Measurements from ENCODE around the gene GGT1.
"Not testable (repeated sequence)": the region's sequence is repeated elsewhere in the genome, so short reads cannot be mapped to it uniquely, and the experiment has no call there.

Gene GGT1

DNA sequence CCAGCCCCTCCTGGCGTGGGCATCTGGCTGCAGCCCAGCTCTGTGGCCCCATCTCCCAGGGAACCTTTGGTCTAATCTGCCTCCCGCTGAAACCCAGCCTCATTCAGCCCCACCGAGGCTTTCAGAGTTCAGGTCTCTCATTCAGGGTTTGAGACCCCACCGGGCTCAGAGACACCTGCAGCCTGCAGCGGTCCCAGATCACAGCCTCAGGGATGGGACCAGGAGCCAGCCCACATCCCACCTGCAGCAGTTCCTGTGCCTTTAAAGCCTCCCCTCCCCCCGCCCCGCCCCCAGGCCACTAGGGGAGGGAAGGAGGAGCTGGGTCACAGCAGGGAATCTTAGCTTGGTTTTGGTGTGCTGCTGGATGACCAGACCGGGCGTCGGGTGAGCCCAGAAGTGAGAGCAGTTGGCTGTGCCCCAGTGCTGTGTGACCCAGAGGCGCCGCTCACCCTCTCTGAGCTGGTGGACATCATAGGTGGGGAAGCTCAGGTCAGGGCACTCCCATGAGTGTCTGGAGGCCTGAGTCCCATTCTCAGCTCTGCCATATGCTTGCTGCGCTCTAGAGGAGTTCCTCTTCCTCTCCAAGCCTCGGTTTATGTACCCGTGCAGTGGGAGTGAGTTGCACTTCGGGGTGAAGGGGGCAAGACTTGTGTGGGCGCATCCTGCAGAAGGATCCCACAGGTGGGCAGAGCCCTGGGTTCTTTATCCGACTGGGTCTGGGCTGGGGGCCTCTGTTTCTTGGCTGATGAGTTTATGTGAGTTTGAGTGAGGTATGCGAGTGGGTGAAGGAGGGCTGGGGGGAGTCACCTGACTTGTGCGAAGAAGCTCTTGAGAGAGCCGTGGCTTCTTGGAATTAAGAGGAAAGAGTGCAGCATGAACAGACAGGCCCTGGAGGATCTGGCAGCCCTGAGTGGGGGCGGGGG is at the start of gene GGT1:
GGT1 (plus strand) TSS at position 347 of the 923 bp plus-strand sequence. CDS start 7,889 bp downstream, outside the sequence.
- DNase-seq (ENCODE audit: low spot score): not testable (repeated sequence)

GRCh38 chr22:24553597-24554312 is 49.2 kb upstream of the GGT1 start:
- DNase-seq (ENCODE audit: low spot score): no peak

GRCh38 chr22:24554313-24555164 is 48.5 kb upstream of the GGT1 start, which contains the start of gene GUCD1:
Gene GUCD1, minus strand, starts transcription at chr22:24555138. Its CDS starts 147 bp downstream, at chr22:24554991.
- DNase-seq (ENCODE audit: low spot score): no peak

DNA sequence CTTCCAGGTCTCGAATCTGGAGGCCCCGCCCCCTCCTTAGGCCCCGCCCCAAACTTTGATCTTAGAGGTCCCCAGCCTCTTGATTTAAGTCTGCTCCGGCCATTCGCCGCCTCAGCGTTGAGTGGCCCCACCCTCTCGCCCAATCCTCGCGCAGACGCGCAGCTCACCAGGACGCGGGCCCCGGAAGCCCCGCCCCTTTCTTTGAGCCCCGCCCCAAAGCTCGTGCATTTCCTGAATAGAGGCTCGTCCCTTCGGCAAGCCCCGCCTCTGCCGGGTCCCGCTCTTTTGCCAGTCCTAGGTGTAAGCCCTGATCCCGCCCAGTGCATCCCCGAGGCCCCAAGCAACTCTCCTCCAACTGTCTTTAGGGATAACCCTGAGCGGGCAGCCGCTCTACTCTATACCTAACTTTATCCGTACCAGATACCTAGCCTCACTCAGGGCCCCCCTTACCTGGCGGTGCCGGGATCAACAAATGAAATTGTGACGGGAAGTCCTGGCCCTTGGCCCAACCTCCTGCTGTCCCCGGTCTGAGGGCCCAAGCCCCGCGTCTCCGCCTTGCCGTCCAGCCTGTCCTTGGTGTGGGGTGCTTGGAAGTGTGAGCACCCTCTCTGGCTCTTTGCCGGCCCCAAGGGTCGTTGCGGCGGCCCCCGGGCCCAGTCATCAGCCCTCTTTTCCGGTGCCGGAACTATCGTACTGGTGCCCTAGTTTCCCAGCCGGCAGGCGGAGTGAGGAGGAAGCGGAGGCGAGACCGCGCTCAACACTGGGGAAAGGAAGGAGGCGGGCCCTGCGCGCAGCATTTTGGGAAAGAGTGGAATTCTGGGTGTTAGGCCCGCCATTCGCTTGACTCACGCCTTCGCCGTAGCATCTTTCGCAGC is 47.6 kb upstream of the GGT1 start, which contains the start of gene SNRPD3:
SNRPD3 (plus strand) TSS at position 835 of the 875 bp plus-strand sequence. CDS start 1,676 bp downstream, outside the sequence.
- peak; percentile 99 for DNase-seq (ENCODE audit: low spot score)

DNA sequence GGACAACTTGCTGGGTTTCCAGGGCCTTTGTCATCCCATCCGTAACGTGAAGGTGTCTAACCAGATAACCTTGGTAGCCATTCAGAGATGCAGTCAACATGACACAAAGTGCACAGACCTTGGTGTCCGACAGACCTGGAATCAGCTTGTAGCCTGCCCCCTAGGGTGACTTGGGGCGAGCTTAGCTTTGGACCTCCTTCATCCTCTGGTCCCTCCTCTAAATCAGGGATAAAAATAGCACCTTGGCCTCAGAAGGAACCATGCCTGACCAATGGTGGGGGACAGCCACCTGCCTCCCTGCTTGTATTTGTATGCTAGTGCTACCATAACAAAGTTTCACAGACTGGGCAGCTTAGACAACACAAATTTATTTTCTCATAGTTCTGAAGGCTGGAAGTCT is 43.5 kb upstream of the GGT1 start:
- DNase-seq (ENCODE audit: low spot score): no peak

- DNase-seq (ENCODE audit: low spot score): no peak
These were observed 39.7 kb upstream of the GGT1 start for GRCh38 chr22:24563246-24563645.

GRCh38 chr22:24564376-24565058 is 38.5 kb upstream of the GGT1 start:
- no peak for DNase-seq (ENCODE audit: low spot score)

GRCh38 chr22:24565077-24565476 is 37.9 kb upstream of the GGT1 start:
- no peak for DNase-seq (ENCODE audit: low spot score)

- DNase-seq (ENCODE audit: low spot score): no peak
These were observed 36.0 kb upstream of the GGT1 start for GRCh38 chr22:24566899-24567511.

DNA sequence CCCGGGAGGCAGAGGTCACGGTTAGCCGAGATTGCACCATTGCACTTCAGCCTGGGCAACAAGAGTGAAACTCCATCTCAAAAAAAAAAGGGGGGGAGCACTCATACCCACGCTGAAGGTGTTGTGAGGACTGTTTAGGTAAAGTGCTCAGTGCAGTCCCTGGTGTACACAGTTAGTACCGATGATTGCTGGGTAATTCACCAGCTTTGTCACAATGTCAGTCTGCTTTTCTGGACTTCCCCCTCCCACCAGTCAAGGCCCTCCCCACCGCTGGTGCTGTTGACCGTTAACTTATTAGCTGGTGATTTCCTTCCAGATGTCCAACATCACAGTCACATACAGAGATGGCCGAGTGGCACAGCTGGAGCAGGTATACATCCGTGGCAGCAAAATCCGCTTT is 35.3 kb upstream of the GGT1 start:
- DNase-seq (ENCODE audit: low spot score): no peak

DNA sequence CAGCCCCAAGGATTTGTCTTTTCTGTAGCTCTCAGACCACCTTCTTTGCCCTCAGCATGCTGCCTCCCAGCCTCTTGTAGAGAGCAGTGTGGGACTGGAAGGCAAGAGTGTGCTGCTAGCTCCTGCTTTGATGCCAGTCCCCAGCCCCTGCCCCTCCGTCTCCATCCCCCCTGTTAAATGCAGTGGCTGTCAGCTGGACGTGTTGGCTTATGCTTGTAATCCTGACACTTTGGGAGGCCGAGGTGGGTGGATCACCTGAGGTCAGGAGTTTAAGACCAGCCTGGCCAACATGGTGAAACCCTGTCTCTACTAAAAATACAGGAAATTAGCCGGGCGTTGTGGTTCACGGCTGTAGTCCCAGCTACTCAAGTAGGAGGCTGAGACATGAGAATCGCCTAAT is 31.7 kb upstream of the GGT1 start:
- no peak for DNase-seq (ENCODE audit: low spot score)

DNA sequence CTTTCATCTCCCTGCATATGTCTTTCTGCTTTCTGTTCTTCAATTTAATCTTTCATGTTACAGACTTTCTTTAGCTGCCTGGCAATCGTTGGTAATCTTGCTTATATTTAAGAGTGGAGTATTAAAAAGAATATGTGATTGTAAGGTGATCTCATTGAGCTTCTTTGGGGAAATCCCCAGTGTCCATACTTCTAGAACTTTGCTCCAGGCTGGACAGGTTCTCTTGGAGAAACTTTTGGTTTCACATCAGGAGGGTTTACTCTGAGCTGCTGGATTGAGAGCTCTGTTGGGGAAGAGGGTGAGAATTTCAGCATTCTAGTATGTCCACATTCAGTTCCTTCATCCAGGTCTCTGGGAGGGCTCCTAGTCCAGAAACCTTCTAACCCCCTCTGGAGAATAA is 26.2 kb upstream of the GGT1 start:
- DNase-seq (ENCODE audit: low spot score): no peak

- DNase-seq (ENCODE audit: low spot score): no peak
These were observed 24.4 kb upstream of the GGT1 start for GRCh38 chr22:24578355-24579257.

- no peak for DNase-seq (ENCODE audit: low spot score)
These were observed 23.8 kb upstream of the GGT1 start for GRCh38 chr22:24579258-24579601.

- DNase-seq (ENCODE audit: low spot score): no peak
These were observed 22.7 kb upstream of the GGT1 start for GRCh38 chr22:24580276-24580675.

- no peak for DNase-seq (ENCODE audit: low spot score)
These were observed 20.8 kb upstream of the GGT1 start for GRCh38 chr22:24582056-24582814.

DNA sequence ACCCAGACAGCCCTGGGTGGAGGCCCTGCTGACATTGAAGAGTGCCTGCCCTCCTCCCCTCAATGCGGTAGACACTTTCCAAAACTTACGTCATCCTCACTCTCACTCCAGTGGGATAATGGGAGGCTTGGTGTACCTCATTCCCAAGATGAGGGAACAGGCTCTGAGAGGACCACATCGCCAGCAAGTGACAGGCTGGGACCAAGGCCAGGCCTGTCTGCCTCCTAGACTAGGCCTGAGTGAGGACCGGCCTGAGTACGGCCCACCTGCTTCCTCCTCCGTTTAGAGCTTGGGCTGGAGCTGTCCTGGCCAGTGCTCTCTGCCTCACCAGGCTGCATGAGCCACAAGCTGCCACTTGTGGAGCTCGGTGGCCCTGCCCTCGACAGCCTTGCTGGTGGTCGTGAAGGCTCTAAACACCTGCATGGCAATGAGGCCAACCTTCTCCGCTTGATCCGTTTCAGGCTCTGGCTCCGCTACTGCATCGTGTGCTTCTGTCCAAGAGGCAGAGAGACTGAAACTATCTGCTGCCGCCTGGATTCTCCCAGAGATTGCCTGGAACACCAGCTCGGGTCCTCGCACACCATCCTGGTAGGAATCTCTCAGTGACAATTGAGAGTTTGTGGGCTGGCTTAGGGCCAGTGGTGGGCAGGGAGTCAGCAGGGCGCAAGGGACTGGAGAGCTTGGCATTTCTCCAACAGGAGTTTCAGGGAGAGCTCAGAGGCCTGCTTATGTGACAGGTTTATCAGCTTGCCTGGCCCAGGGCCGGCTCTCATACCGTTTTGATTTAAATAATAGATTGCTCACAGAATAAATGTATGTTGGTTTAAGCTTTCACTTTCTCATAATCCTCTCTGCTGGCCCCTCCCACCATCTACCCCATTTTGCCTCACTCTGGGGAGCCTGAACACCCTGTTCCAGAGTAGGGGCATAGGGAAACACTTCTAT is 19.5 kb upstream of the GGT1 start:
- no peak for DNase-seq (ENCODE audit: low spot score)

Measured in iPS-NIHi11 (cell line).